ENCODE data around the gene TSPEAR. TPM values are rescaled to one million over a fixed set of nuclear protein-coding genes. Genes with fewer than 3 reads are reported as not detected.
"Not testable (repeated sequence)": the region's sequence is repeated elsewhere in the genome, so short reads cannot be mapped to it uniquely, and the experiment has no call there.

Gene TSPEAR
- total RNA-seq, 1 donor from 2014 or later, result not detected

- no peak for TF ChIP-seq CTCF (IDR thresholded peaks at IDR 0.05; ENCODE audit: unreplicated experiment)
- Mint-ChIP-seq H3K27me3 (peaks cover 6% of the 10 kb centered on the region), H3K36me3 (ENCODE audit: insufficient read depth) (peaks cover 3% of the 10 kb centered on the region), H3K4me1 (ENCODE audit: low read depth) (no peaks in the 10 kb centered on the region), H3K4me3 (ENCODE audit: low read depth) (no peak overlapping the region), H3K27ac (no peak overlapping the region), H3K9me3 (ENCODE audit: low read depth) (peaks cover 12% of the 10 kb centered on the region)
- DNase-seq (ENCODE audit: low spot score, unreplicated experiment), result no peak
These were observed 62.6 kb downstream of the TSPEAR start for GRCh38 chr21:44648557-44649311.

GRCh38 chr21:44647222-44647552 is 64.2 kb downstream of the TSPEAR start:
- peak overlapping the region; percentile 7 for H3K27ac Mint-ChIP-seq
- H3K27me3 Mint-ChIP-seq, result peaks cover 6% of the 10 kb centered on the region
- no peak overlapping the region for H3K4me3 Mint-ChIP-seq (ENCODE audit: low read depth)
- H3K36me3 Mint-ChIP-seq (ENCODE audit: insufficient read depth), result peaks cover 3% of the 10 kb centered on the region
- TF ChIP-seq CTCF (IDR thresholded peaks at IDR 0.05; ENCODE audit: unreplicated experiment), result no peak
- no peak for DNase-seq (ENCODE audit: low spot score, unreplicated experiment)
- peaks cover 18% of the 10 kb centered on the region for H3K9me3 Mint-ChIP-seq (ENCODE audit: low read depth)
- H3K4me1 Mint-ChIP-seq (ENCODE audit: low read depth), result no peaks in the 10 kb centered on the region

- not testable (repeated sequence) for H3K4me3 Mint-ChIP-seq (ENCODE audit: low read depth); H3K27me3 Mint-ChIP-seq; H3K4me1 Mint-ChIP-seq (ENCODE audit: low read depth); DNase-seq (ENCODE audit: low spot score, unreplicated experiment); H3K36me3 Mint-ChIP-seq (ENCODE audit: insufficient read depth)
- Mint-ChIP-seq H3K9me3 (ENCODE audit: low read depth) (peaks cover 20% of the 10 kb centered on the region), H3K27ac (peak within 1 kb of the TSS; percentile 7)
These were observed 64.8 kb downstream of the TSPEAR start, which contains the start of gene KRTAP10-11 for GRCh38 chr21:44646366-44647221. Gene KRTAP10-11 (plus strand): TSS chr21:44646414. CDS start chr21:44646459, 45 bp downstream.

- H3K4me1 Mint-ChIP-seq (ENCODE audit: low read depth), result no peaks in the 10 kb centered on the region
- H3K27ac Mint-ChIP-seq, result no peak overlapping the region
- no peak for DNase-seq (ENCODE audit: low spot score, unreplicated experiment)
- peaks cover 12% of the 10 kb centered on the region for H3K27me3 Mint-ChIP-seq
- H3K36me3 Mint-ChIP-seq (ENCODE audit: insufficient read depth), result peaks cover 3% of the 10 kb centered on the region
- H3K9me3 Mint-ChIP-seq (ENCODE audit: low read depth), result peaks cover 24% of the 10 kb centered on the region
- no peak overlapping the region for H3K4me3 Mint-ChIP-seq (ENCODE audit: low read depth)
- no peak for TF ChIP-seq CTCF (IDR thresholded peaks at IDR 0.05; ENCODE audit: unreplicated experiment)
These were observed 66.5 kb downstream of the TSPEAR start for GRCh38 chr21:44644878-44645277.

GRCh38 chr21:44643741-44644310 is 67.5 kb downstream of the TSPEAR start:
- TF ChIP-seq CTCF (IDR thresholded peaks at IDR 0.05; ENCODE audit: unreplicated experiment), result no peak
- Mint-ChIP-seq H3K27me3 (peaks cover 12% of the 10 kb centered on the region), H3K36me3 (ENCODE audit: insufficient read depth) (peaks cover 3% of the 10 kb centered on the region), H3K27ac (no peak overlapping the region), H3K9me3 (ENCODE audit: low read depth) (peaks cover 24% of the 10 kb centered on the region), H3K4me1 (ENCODE audit: low read depth) (no peaks in the 10 kb centered on the region), H3K4me3 (ENCODE audit: low read depth) (no peak overlapping the region)
- no peak for DNase-seq (ENCODE audit: low spot score, unreplicated experiment)
